PC-9 (cell line): ENCODE data around the gene ANKRD33B. TPM values are rescaled to one million over a fixed set of nuclear protein-coding genes. Genes with fewer than 3 reads are reported as not detected.

Experiments used
- BruUV-seq: library from RNA; stranded (reverse); fragments of 400-500 nt; replicated peaks from 2 replicates; lab custom pipeline; 2021; lab: Mats Ljungman, UMichigan
- CTCF ChIA-PET: fragments of 300-600 bp; sonication (Branson Sonifier 250); formaldehyde crosslinking; loops from one replicate; lab custom pipeline; 2022; ENCODE audit warnings: antibody characterized with exemption; lab: Charles Lee
- POLR2A ChIA-PET: fragments of 300-600 bp; sonication (Branson Sonifier 250); formaldehyde crosslinking; loops from one replicate; lab custom pipeline; 2022; ENCODE audit warnings: antibody characterized with exemption; ENCODE audit not compliant: unreplicated experiment; lab: Charles Lee
- DNase-seq, 2 experiments: peaks; one replicate each; pipeline versions ENCODE4 v3.0.0 to v3.0.0-alpha.2; 2015 to 2022; ENCODE audit warnings: mixed read lengths in 1 of 2
- H2AFZ ChIP-seq: fragments of 200-600 bp; sonication (generic); 2 replicates; pipeline ENCODE4 v1.8.1; 2017; ENCODE audit warnings: antibody characterized with exemption
- H3F3A ChIP-seq: fragments of 200-600 bp; sonication (generic); 2 replicates; pipeline ENCODE4 v1.8.1; 2017; ENCODE audit warnings: antibody characterized with exemption, mild to moderate bottlenecking, low read depth; ENCODE audit not compliant: insufficient read depth
- H3K27ac ChIP-seq: fragments of 200-600 bp; sonication (generic); 2 replicates; pipeline ENCODE4 v1.6.1; 2016; ENCODE audit warnings: mixed run types
- H3K27me3 ChIP-seq: fragments of 200-600 bp; sonication (generic); 2 replicates; pipeline ENCODE4 v1.6.1; 2016; ENCODE audit warnings: low read depth, mixed run types; ENCODE audit not compliant: insufficient read depth
- H3K36me3 ChIP-seq: fragments of 200-600 bp; sonication (generic); 2 replicates; pipeline ENCODE4 v1.6.1; 2016; ENCODE audit warnings: low read depth, mixed run types
- H3K4me1 ChIP-seq: fragments of 200-600 bp; sonication (generic); replicated peaks from 2 replicates; pipeline ENCODE4 v1.6.1; 2016; ENCODE audit warnings: mixed run types; ENCODE audit not compliant: insufficient read depth
- H3K4me2 ChIP-seq: fragments of 200-600 bp; sonication (generic); 2 replicates; pipeline ENCODE4 v1.6.1; 2017; ENCODE audit warnings: mixed run types
- H3K4me3 ChIP-seq: fragments of 200-600 bp; sonication (generic); 2 replicates; pipeline ENCODE4 v1.6.1; 2016; ENCODE audit warnings: mixed run types
- H3K79me2 ChIP-seq: fragments of 200-600 bp; sonication (generic); 2 replicates; pipeline ENCODE4 v1.6.1; 2017; ENCODE audit warnings: low read depth, mixed run types
- H3K9me2 ChIP-seq: fragments of 200-600 bp; sonication (generic); 2 replicates; pipeline ENCODE4 v1.8.1; 2017; ENCODE audit warnings: mild to moderate bottlenecking; ENCODE audit not compliant: insufficient read depth
- H3K9me3 ChIP-seq: fragments of 200-600 bp; sonication (generic); 2 replicates; pipeline ENCODE4 v1.8.1; 2016; ENCODE audit warnings: low read depth; ENCODE audit not compliant: insufficient read depth
- H4K20me1 ChIP-seq: fragments of 200-600 bp; sonication (generic); 2 replicates; pipeline ENCODE4 v1.8.1; 2017; ENCODE audit not compliant: insufficient read depth
- EZH2 ChIP-seq: fragments of 200-600 bp; sonication (generic); IDR thresholded peaks from 2 replicates; pipeline ENCODE4 v1.8.0; 2017; ENCODE audit warnings: antibody characterized with exemption, low read depth
- intact Hi-C: fragments of 100-400 bp; cut with micrococcal nuclease; formaldehyde crosslinking; loops from one replicate; pipeline ENCODE4 v1.10.0; 2022; ENCODE audit not compliant: unreplicated experiment
- total RNA-seq: library from RNA; stranded (reverse); gene quantifications from 2 replicates; pipeline ENCODE4 v1.2.3, GENCODE V29; 2021
- TF ChIP-seq, protein P1 (sequence below): fragments of 200-600 bp; sonication (generic); conservative IDR thresholded peaks from 2 replicates; pipeline ENCODE4 v1.6.1; 2017; ENCODE audit warnings: mixed run types, antibody characterized with exemption, mild to moderate bottlenecking, moderate library complexity

ANKRD33B gene
- total RNA-seq, 1 experiment from 2014 or later: 32.1 TPM

DNA sequence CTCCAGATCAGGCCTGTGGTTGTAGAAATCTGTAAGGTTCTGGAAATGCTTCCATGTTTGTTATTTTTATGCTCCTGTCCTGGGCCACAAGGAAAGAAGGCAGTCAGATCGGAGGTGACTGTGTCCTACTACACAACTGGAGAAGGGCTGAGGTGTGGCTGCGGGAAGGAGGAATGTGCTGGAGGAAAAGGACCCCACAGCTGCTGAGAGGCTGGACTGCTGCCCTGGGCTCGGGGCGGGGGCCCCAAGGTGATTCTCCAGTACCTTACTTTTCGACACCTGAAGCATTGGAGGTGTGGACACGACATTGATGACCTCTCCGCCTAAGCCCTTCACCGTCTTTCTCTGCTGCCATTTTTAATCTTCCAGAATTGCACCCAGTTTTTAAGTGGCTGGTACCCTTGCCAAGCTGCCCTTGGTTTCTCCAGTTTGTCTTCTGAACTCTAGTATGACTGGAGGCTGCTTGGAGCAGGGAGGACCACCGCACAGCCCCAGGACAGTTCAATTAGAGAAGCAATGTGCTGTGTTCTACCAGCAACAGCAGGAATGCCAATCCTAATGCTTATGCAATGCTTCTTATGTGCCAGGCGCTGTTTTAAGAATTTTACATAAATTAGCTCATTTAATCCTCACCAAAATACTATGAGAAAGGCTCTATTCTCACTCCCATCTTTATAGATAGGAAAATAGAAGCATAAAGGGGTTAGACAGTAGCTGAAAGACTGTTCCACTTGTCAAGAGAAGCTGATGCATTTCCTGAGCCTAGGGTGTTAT, 13.5 kb upstream of the ANKRD33B start:
- Histone ChIP-seq H4K20me1 (no peaks in the 10 kb centered on the region), H3K27me3 (no peaks in the 10 kb centered on the region), H3K4me3 (no peak overlapping the region), H3K4me2 (peak overlapping the region; percentile 37), H3K9me3 (no peaks in the 10 kb centered on the region), H3K79me2 (no peaks in the 10 kb centered on the region), H2AFZ (no peak overlapping the region), H3K9me2 (no peaks in the 10 kb centered on the region), H3K27ac (peak overlapping the region; percentile 91), H3K36me3 (no peaks in the 10 kb centered on the region), H3F3A (peaks cover 41% of the 10 kb centered on the region), H3K4me1 (peaks cover 53% of the 10 kb centered on the region)
- no peak for DNase-seq
- TF ChIP-seq, protein P1, sequence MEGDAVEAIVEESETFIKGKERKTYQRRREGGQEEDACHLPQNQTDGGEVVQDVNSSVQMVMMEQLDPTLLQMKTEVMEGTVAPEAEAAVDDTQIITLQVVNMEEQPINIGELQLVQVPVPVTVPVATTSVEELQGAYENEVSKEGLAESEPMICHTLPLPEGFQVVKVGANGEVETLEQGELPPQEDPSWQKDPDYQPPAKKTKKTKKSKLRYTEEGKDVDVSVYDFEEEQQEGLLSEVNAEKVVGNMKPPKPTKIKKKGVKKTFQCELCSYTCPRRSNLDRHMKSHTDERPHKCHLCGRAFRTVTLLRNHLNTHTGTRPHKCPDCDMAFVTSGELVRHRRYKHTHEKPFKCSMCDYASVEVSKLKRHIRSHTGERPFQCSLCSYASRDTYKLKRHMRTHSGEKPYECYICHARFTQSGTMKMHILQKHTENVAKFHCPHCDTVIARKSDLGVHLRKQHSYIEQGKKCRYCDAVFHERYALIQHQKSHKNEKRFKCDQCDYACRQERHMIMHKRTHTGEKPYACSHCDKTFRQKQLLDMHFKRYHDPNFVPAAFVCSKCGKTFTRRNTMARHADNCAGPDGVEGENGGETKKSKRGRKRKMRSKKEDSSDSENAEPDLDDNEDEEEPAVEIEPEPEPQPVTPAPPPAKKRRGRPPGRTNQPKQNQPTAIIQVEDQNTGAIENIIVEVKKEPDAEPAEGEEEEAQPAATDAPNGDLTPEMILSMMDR: no peak
- no peak for TF ChIP-seq EZH2
- POLR2A ChIA-PET: interaction anchor here (0.7 to 2.0 kb wide), 7 partner anchors 7 to 96 kb away, joined by 4 to 22 read pairs (median 4); no protein-coding TSS in a partner anchor
- intact Hi-C loops: loop anchor here (2.0 to 5.0 kb wide), 6 partner anchors 14 to 303 kb away; partner anchors contain the start of genes ANKRD33B, ATPSCKMT and MARCHF6
- CTCF ChIA-PET: interaction anchor here (0.7 to 2.4 kb wide), 5 partner anchors 9 to 98 kb away, joined by 3 to 11 read pairs (median 4); no protein-coding TSS in a partner anchor
- TSS peak; percentile 47 for BruUV-seq

DNA sequence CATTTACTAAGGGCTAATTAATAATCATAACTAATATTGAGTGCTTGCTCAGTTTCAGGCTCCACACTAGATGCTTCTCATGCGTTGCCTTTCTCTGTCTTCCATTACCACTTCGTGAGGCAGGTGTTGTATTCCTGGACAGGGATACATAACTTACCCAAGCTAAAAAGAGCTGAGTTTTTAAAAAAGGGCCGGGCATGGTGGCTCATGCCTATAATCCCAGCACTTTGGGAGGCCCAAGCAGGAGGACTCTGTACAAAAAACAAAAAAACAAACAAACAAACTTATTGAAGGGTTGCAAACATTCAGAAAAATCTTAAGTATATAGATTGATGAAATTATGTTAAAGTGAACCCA, 12.1 kb upstream of the ANKRD33B start:
- peak overlapping the region; percentile 91 for H3K27ac ChIP-seq
- TF ChIP-seq, protein P1: no peak
- TF ChIP-seq EZH2: no peak
- H3K9me3 ChIP-seq: no peaks in the 10 kb centered on the region
- POLR2A ChIA-PET: interaction anchor here (0.6 to 2.0 kb wide), 12 partner anchors 8 to 154 kb away, joined by 3 to 22 read pairs (median 6); partner anchors contain the start of gene ANKRD33B
- no peaks in the 10 kb centered on the region for H3K36me3 ChIP-seq
- peaks cover 67% of the 10 kb centered on the region for H3K4me1 ChIP-seq
- no peak overlapping the region for H2AFZ ChIP-seq
- no TSS peak for BruUV-seq
- CTCF ChIA-PET: interaction anchor here (0.6 to 2.4 kb wide), 9 partner anchors 8 to 150 kb away, joined by 4 to 11 read pairs (median 4); no protein-coding TSS in a partner anchor
- H3F3A ChIP-seq: peaks cover 48% of the 10 kb centered on the region
- no peaks in the 10 kb centered on the region for H4K20me1 ChIP-seq
- no peak overlapping the region for H3K4me3 ChIP-seq
- no peak for DNase-seq
- no peaks in the 10 kb centered on the region for H3K79me2 ChIP-seq
- H3K4me2 ChIP-seq: peak overlapping the region; percentile 71
- H3K27me3 ChIP-seq: no peaks in the 10 kb centered on the region
- H3K9me2 ChIP-seq: no peaks in the 10 kb centered on the region
- intact Hi-C loops: loop anchor here (1.0 to 5.0 kb wide), 18 partner anchors 13 to 304 kb away; partner anchors contain the start of genes ANKRD33B, ATPSCKMT and MARCHF6
